Stomach (tissue), 9 donors: Measurements from ENCODE around the gene SOWAHC. TPM values are rescaled to one million over a fixed set of nuclear protein-coding genes. Genes with fewer than 3 reads are reported as not detected.
A peak's percentile ranks its signal among the peaks of the same experiment; 100 is the strongest.

Experiments used
- DNase-seq, 2 donors: peaks; one replicate each; pipeline versions ENCODE4 v3.0.0 to v3.0.0-alpha.2; 2013 to 2019
- H3K27ac ChIP-seq, 5 donors: fragments of 200-600 bp in 4 of 5; sonication (generic) in 4 of 5; one replicate each; pipeline ENCODE4 v1.5.1; 2013 to 2019; ENCODE audit warnings: mild to moderate bottlenecking in 1 of 5, moderate library complexity in 1 of 5
- H3K27me3 ChIP-seq, 3 donors: fragments of 200-600 bp; sonication (generic); one replicate each; pipeline ENCODE4 v1.5.1; 2017 to 2019; ENCODE audit warnings: mixed run types in 1 of 3
- H3K36me3 ChIP-seq, 4 donors: fragments of 200-600 bp; sonication (generic); 1 replicate in 3 of 4; 2 replicates in 1 of 4; pipeline ENCODE4 v1.5.1; 2016 to 2019
- H3K4me1 ChIP-seq, 4 donors: fragments of 200-600 bp; sonication (generic); one replicate each; pipeline ENCODE4 v1.5.1; 2016 to 2019
- H3K4me3 ChIP-seq, 4 donors: fragments of 200-600 bp; sonication (generic) in 3 of 4; one replicate each; pipeline ENCODE4 v1.5.1; 2016 to 2019; ENCODE audit warnings: mild to moderate bottlenecking in 1 of 4
- H3K9me3 ChIP-seq, 4 donors: fragments of 200-600 bp; sonication (generic); one replicate each; pipeline ENCODE4 v1.5.1; 2016 to 2019
- CTCF ChIP-seq, 7 experiments: fragments of 450-650 bp in 4 of 7; fragments of 200-600 bp in 3 of 7; sonication (generic) in 3 of 7; IDR thresholded peaks; one replicate each; pipeline ENCODE4 v1.5.1; 2016 to 2019; ENCODE audit warnings: antibody characterized with exemption in 7 of 7, control low read depth in 2 of 7, mild to moderate bottlenecking in 1 of 7
- EP300 ChIP-seq: sonication (generic); formaldehyde crosslinking; IDR thresholded peaks from one replicate; pipeline ENCODE4 v1.6.1; 2017; ENCODE audit warnings: antibody characterized with exemption
- POLR2A ChIP-seq, 4 donors: fragments of 450-650 bp; IDR thresholded peaks; one replicate each; pipeline ENCODE4 v1.6.1; 2016; ENCODE audit warnings: antibody characterized with exemption in 4 of 4, control low read depth in 2 of 4, mild to moderate bottlenecking in 1 of 4, moderate library complexity in 1 of 4
- POLR2AphosphoS5 ChIP-seq, 3 donors: sonication (generic); formaldehyde crosslinking; IDR thresholded peaks; one replicate each; pipeline ENCODE4 v1.6.1; 2016; ENCODE audit warnings: antibody characterized with exemption in 3 of 3
- WGBS, 5 donors: extraction: QIAGEN DNeasy Blood & Tissue Kit in 3 of 5; methylation state at CpG; one replicate each; pipeline versions ENCODE4 v1.1.5 to v1.1.7; 2013 to 2018; 5-methylcytosine and 5-hydroxymethylcytosine counted together
- intact Hi-C: fragments of 100-400 bp; cut with DNase I; formaldehyde crosslinking; loops from one replicate; pipeline ENCODE4 v1.15.1; 2023; ENCODE audit warnings: low total_unique reads
- polyA plus RNA-seq, 3 donors: library from polyadenylated mRNA; stranded (reverse); fragments of 200-250 nt; gene quantifications; one replicate each; pipeline ENCODE4 v1.2.3, GENCODE V29; 2013
- total RNA-seq, 5 donors: library from RNA; depleted of rRNA; stranded (reverse); fragments of >200 nt; gene quantifications; one replicate each; pipeline versions ENCODE4 v1.1.0 to v1.2.3, GENCODE V29; 2014 to 2016
- donor health status: healthy with polysubstance abuse.
- donor health status: Bipolar disorder and iron deficiency.
- donor health status: healthy.

The SOWAHC gene
- total and polyA plus RNA-seq, 8 donors, result 3.3 to 93.9 (median 9.2) TPM

GRCh38 chr2:109602617-109603188 is 11.5 kb upstream of the SOWAHC start:
- no peaks in the 10 kb centered on the region for H3K36me3 ChIP-seq
- peaks cover 0 to 30% (median 6%) of the 10 kb centered on the region in 4 donors for H3K4me1 ChIP-seq
- intact Hi-C loops, result no loop called here
- H3K9me3 ChIP-seq, result no peaks in the 10 kb centered on the region
- no peaks in the 10 kb centered on the region for H3K27me3 ChIP-seq
- no peak overlapping the region for H3K27ac ChIP-seq
- H3K4me3 ChIP-seq, result no peak overlapping the region
- DNase-seq, result no peak
- 81 to 93% (median 90%) methylated on average over 3 of the region's 3 CpGs for WGBS, 5 donors
- TF ChIP-seq EP300 (no peak), CTCF (IDR thresholded peaks at IDR 0.05) (no peak), POLR2A (IDR thresholded peaks at IDR 0.05) (no peak), POLR2AphosphoS5 (IDR thresholded peaks at IDR 0.05) (no peak)

GRCh38 chr2:109604597-109604996 is 9.6 kb upstream of the SOWAHC start:
- Histone ChIP-seq H3K27me3 (no peaks in the 10 kb centered on the region), H3K4me3 (no peak overlapping the region), H3K4me1 (peaks cover 0 to 43% (median 12%) of the 10 kb centered on the region in 4 donors), H3K36me3 (no peaks in the 10 kb centered on the region), H3K9me3 (no peaks in the 10 kb centered on the region), H3K27ac (no peak overlapping the region)
- DNase-seq, result no peak
- intact Hi-C loops, result no loop called here
- TF ChIP-seq EP300 (no peak), POLR2AphosphoS5 (IDR thresholded peaks at IDR 0.05) (no peak), CTCF (IDR thresholded peaks at IDR 0.05) (no peak), POLR2A (IDR thresholded peaks at IDR 0.05) (no peak)
- 72 to 79% (median 76%) methylated on average over 5 of the region's 5 CpGs for WGBS, 5 donors

GRCh38 chr2:109607766-109608165 is 6.4 kb upstream of the SOWAHC start:
- no peak overlapping the region for H3K4me3 ChIP-seq
- 74 to 87% (median 83%) methylated on average over 2 of the region's 2 CpGs for WGBS, 5 donors
- H3K27me3 ChIP-seq, result no peaks in the 10 kb centered on the region
- TF ChIP-seq POLR2AphosphoS5 (IDR thresholded peaks at IDR 0.05) (no peak), CTCF (IDR thresholded peaks at IDR 0.05) (no peak), POLR2A (IDR thresholded peaks at IDR 0.05) (no peak), EP300 (no peak)
- intact Hi-C loops, result no loop called here
- H3K9me3 ChIP-seq, result no peaks in the 10 kb centered on the region
- no peaks in the 10 kb centered on the region for H3K36me3 ChIP-seq
- peaks cover 2 to 58% (median 28%) of the 10 kb centered on the region in 4 donors for H3K4me1 ChIP-seq
- DNase-seq, result no peak
- H3K27ac ChIP-seq, result no peak overlapping the region

- 63 to 83% (median 67%) methylated on average over 8 of the region's 8 CpGs for WGBS, 5 donors
- Histone ChIP-seq H3K4me3 (no peak overlapping the region), H3K27ac (peak overlapping the region in 3 of 5 donors; percentile 10 to 38 (median 31)), H3K4me1 (peaks cover 4 to 58% (median 33%) of the 10 kb centered on the region in 4 donors), H3K27me3 (peaks cover 0 to 12% (median 9%) of the 10 kb centered on the region in 3 donors), H3K9me3 (no peaks in the 10 kb centered on the region), H3K36me3 (no peaks in the 10 kb centered on the region)
- TF ChIP-seq POLR2A (IDR thresholded peaks at IDR 0.05) (no peak), POLR2AphosphoS5 (IDR thresholded peaks at IDR 0.05) (no peak), EP300 (no peak), CTCF (IDR thresholded peaks at IDR 0.05) (no peak)
- intact Hi-C loops, result no loop called here
- no peak for DNase-seq
Measured at GRCh38 chr2:109609352-109610024, 4.7 kb upstream of the SOWAHC start.
